SU-DHL-6 (cell line): Measurements from ENCODE around the gene SLITRK2.

Experiments
- H2AFZ ChIP-seq: fragments of 200-600 bp; sonication (generic); 2 replicates; pipeline ENCODE4 v1.6.1; 2014; ENCODE audit warnings: low read depth, mild to moderate bottlenecking, moderate library complexity, mixed read lengths, antibody characterized with exemption, low read length; ENCODE audit not compliant: severe bottlenecking
- H3F3A ChIP-seq: fragments of 200-600 bp; shearing (Covaris generic); 2 replicates; pipeline ENCODE4 v1.6.0; 2016; ENCODE audit warnings: antibody characterized with exemption, mild to moderate bottlenecking; ENCODE audit not compliant: insufficient read depth
- H3K27ac ChIP-seq: fragments of 200-600 bp; sonication (generic); 2 replicates; pipeline ENCODE4 v1.5.1; 2016; ENCODE audit warnings: low read depth, mild to moderate bottlenecking, low read length, moderate library complexity, mixed read lengths
- H3K27me3 ChIP-seq: fragments of 200-600 bp; sonication (generic), shearing (Covaris generic); 2 replicates; pipeline ENCODE4 v1.6.0; 2014; ENCODE audit warnings: mild to moderate bottlenecking, low read length
- H3K36me3 ChIP-seq: fragments of 200-600 bp; sonication (generic); 2 replicates; pipeline ENCODE4 v1.6.1; 2014; ENCODE audit warnings: mild to moderate bottlenecking, low read length, mixed read lengths
- H3K4me2 ChIP-seq: fragments of 300-600, 200-600 bp; shearing (Covaris generic), sonication (generic); 2 replicates; pipeline ENCODE4 v1.6.0; 2014; ENCODE audit warnings: low read length, low read depth, mild to moderate bottlenecking; ENCODE audit not compliant: poor library complexity, severe bottlenecking
- H3K4me3 ChIP-seq: fragments of 200-600 bp; sonication (generic); 2 replicates; pipeline ENCODE4 v1.5.1; 2014; ENCODE audit warnings: antibody characterized with exemption, low read length, mild to moderate bottlenecking, mixed read lengths; ENCODE audit not compliant: insufficient read depth, poor library complexity, severe bottlenecking
- H3K79me2 ChIP-seq: fragments of 200-600 bp; sonication (generic); 2 replicates; pipeline ENCODE4 v1.6.1; 2014; ENCODE audit warnings: mild to moderate bottlenecking, low read length, moderate library complexity; ENCODE audit not compliant: insufficient read depth
- H3K9ac ChIP-seq: fragments of 200-600 bp; sonication (generic); 2 replicates; pipeline ENCODE4 v1.7.0; 2014; ENCODE audit warnings: mild to moderate bottlenecking, low read length
- H3K9me2 ChIP-seq: fragments of 200-600 bp; sonication (generic); replicated peaks from 2 replicates; pipeline ENCODE4 v1.6.1; 2014; ENCODE audit warnings: low read length; ENCODE audit not compliant: insufficient read depth
- H3K9me3 ChIP-seq: fragments of 200-600 bp; sonication (generic); 2 replicates; pipeline ENCODE4 v1.6.1; 2014; ENCODE audit warnings: low read length, mixed read lengths; ENCODE audit not compliant: insufficient read depth
- H4K20me1 ChIP-seq: fragments of 200-600 bp; sonication (generic); 2 replicates; pipeline ENCODE4 v1.6.1; 2014; ENCODE audit warnings: low read depth, mild to moderate bottlenecking, antibody characterized with exemption, low read length, moderate library complexity, mixed read lengths
- CTCF ChIP-seq: fragments of 200-600 bp; sonication (generic); IDR thresholded peaks from one replicate; pipeline ENCODE4 v1.5.1; 2017; ENCODE audit warnings: antibody characterized with exemption, mild to moderate bottlenecking, low read length, moderate library complexity; ENCODE audit not compliant: insufficient read depth, poor library complexity, severe bottlenecking
- EZH2phosphoT487 ChIP-seq: fragments of 200-600 bp; sonication (generic), shearing (Covaris generic); conservative IDR thresholded peaks from 2 replicates; pipeline ENCODE4 v1.6.1; 2018; ENCODE audit warnings: mild to moderate bottlenecking, antibody characterized with exemption, low read length, moderate library complexity, mixed read lengths

The SLITRK2 gene

DNA sequence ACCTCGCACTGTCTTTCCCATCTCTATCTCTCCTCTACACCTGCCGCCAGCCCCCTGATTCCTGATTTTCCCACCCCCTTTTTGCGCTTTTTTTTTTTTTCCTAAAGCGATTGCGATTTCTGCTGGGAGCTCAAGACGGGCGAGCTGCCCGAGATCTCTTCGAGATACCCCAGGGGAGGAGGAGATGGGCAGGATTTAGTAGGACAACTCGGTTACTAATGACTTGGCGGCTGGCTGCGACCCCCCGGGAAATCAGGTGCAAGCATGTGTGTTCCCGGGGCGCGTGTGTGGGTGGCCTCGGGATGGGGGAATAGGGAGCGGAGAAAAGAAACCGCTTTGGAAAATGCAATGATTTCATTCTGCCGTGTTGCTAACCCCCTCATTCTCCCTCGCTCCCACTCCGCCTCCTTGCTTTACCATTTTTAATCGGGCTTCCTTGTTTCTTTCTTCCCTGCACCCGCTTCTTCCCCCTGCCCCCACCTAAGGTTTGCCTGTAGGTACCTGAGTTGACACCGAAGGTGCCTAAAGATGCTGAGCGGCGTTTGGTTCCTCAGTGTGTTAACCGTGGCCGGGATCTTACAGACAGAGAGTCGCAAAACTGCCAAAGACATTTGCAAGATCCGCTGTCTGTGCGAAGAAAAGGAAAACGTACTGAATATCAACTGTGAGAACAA is 4.4 kb downstream of the SLITRK2 start:
- no peaks in the 10 kb centered on the region for H3K27me3 ChIP-seq

GRCh38 chrX:145823132-145823531 is 5.5 kb downstream of the SLITRK2 start:
- no peaks in the 10 kb centered on the region for H3K36me3 ChIP-seq
- no peaks in the 10 kb centered on the region for H3F3A ChIP-seq
- TF ChIP-seq CTCF (no peak), EZH2phosphoT487 (no peak)
- H4K20me1 ChIP-seq: no peaks in the 10 kb centered on the region
- H3K9me2 ChIP-seq: no peaks in the 10 kb centered on the region
- H3K27me3 ChIP-seq: no peaks in the 10 kb centered on the region
- H2AFZ ChIP-seq: no peak overlapping the region
- H3K9me3 ChIP-seq: no peaks in the 10 kb centered on the region
- H3K79me2 ChIP-seq: no peaks in the 10 kb centered on the region
- H3K4me2 ChIP-seq: no peak overlapping the region
- no peak overlapping the region for H3K27ac ChIP-seq
- no peak overlapping the region for H3K9ac ChIP-seq
- no peak overlapping the region for H3K4me3 ChIP-seq

More for the DNA sequence above, 4.4 kb downstream of the SLITRK2 start:
- no peak overlapping the region for H3K4me3 ChIP-seq
- no peaks in the 10 kb centered on the region for H3K9me3 ChIP-seq
- no peak overlapping the region for H2AFZ ChIP-seq
- no peak overlapping the region for H3K9ac ChIP-seq
- H3K4me2 ChIP-seq: no peak overlapping the region
- H3K79me2 ChIP-seq: no peaks in the 10 kb centered on the region
- no peaks in the 10 kb centered on the region for H3F3A ChIP-seq
- H4K20me1 ChIP-seq: no peaks in the 10 kb centered on the region
- no peak for TF ChIP-seq CTCF
- TF ChIP-seq EZH2phosphoT487: no peak
- no peaks in the 10 kb centered on the region for H3K36me3 ChIP-seq
- no peak overlapping the region for H3K27ac ChIP-seq
- H3K9me2 ChIP-seq: no peaks in the 10 kb centered on the region

DNA sequence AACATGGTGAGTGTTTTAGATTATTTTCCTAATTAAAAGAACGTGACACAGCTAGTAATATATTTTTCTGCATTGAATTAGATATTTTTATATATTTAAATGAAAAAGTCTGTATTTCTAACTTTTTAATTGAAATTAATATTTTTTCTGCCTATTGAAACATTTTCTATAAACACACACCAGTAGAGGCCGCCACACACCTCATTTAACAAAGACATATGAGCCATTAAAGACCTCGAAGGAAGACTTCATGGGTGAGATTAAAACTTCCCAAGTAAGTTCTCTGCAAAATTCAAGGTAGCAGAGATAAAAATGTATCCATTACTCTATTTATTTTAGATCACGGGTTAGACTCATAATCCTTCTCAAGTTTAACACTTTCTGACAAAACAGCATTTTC is 8.3 kb downstream of the SLITRK2 start:
- H3K79me2 ChIP-seq: no peaks in the 10 kb centered on the region
- H3K4me2 ChIP-seq: no peak overlapping the region
- no peak overlapping the region for H3K9ac ChIP-seq
- H3K9me3 ChIP-seq: no peaks in the 10 kb centered on the region
- TF ChIP-seq CTCF (no peak), EZH2phosphoT487 (no peak)
- H2AFZ ChIP-seq: no peak overlapping the region
- no peaks in the 10 kb centered on the region for H3K9me2 ChIP-seq
- no peaks in the 10 kb centered on the region for H3K27me3 ChIP-seq
- H3K27ac ChIP-seq: no peak overlapping the region
- no peaks in the 10 kb centered on the region for H4K20me1 ChIP-seq
- H3K4me3 ChIP-seq: no peak overlapping the region
- no peaks in the 10 kb centered on the region for H3F3A ChIP-seq
- no peaks in the 10 kb centered on the region for H3K36me3 ChIP-seq
